NCI-H1092 treated with DMSO at 0.1 percent for 48 hours (cell line): Measurements from ENCODE around the gene FANCI.
"Not testable (repeated sequence)": the region's sequence is repeated elsewhere in the genome, so short reads cannot be mapped to it uniquely, and the experiment has no call there.

Source experiments
- DNase-seq: peaks from one replicate; lab custom pipeline; 2025; lab: John Stamatoyannopoulos, UW

FANCI gene

GRCh38 chr15:89225588-89225987 is 18.2 kb upstream of the FANCI start:
- DNase-seq = no peak

- DNase-seq = no peak
Measured at GRCh38 chr15:89226359-89227221, 17.2 kb upstream of the FANCI start.

GRCh38 chr15:89227425-89227824 is 16.4 kb upstream of the FANCI start:
- no peak for DNase-seq

GRCh38 chr15:89230277-89230676 is 13.5 kb upstream of the FANCI start:
- no peak for DNase-seq

- DNase-seq = no peak
Measured at GRCh38 chr15:89231832-89232231, 11.9 kb upstream of the FANCI start.

- not testable (repeated sequence) for DNase-seq
Measured at GRCh38 chr15:89239883-89240810, 3.6 kb upstream of the FANCI start.

- no peak for DNase-seq
Measured at GRCh38 chr15:89243046-89243690, 611 bp upstream of the FANCI start.

GRCh38 chr15:89244574-89244903 is 760 bp downstream of the FANCI start:
- DNase-seq = no peak

GRCh38 chr15:89247446-89247845 is 3.7 kb downstream of the FANCI start:
- no peak for DNase-seq

GRCh38 chr15:89248584-89248983 is 4.8 kb downstream of the FANCI start:
- DNase-seq = no peak

GRCh38 chr15:89250142-89250541 is 6.4 kb downstream of the FANCI start:
- not testable (repeated sequence) for DNase-seq

- not testable (repeated sequence) for DNase-seq
Measured at GRCh38 chr15:89277281-89277680, 33.5 kb downstream of the FANCI start.

- no peak for DNase-seq
Measured at GRCh38 chr15:89278307-89278706, 34.5 kb downstream of the FANCI start.

GRCh38 chr15:89282631-89283030 is 38.9 kb downstream of the FANCI start:
- no peak for DNase-seq

- no peak for DNase-seq
Measured at GRCh38 chr15:89283201-89283600, 39.4 kb downstream of the FANCI start.

- no peak for DNase-seq
Measured at GRCh38 chr15:89291934-89292438, 48.2 kb downstream of the FANCI start.

- DNase-seq = no peak
Measured at GRCh38 chr15:89293012-89293411, 49.2 kb downstream of the FANCI start.

- no peak for DNase-seq
Measured at GRCh38 chr15:89299896-89300295, 56.1 kb downstream of the FANCI start.

- DNase-seq = no peak
Measured at GRCh38 chr15:89301304-89302089, 57.7 kb downstream of the FANCI start.

- DNase-seq = no peak
Measured at GRCh38 chr15:89303986-89304385, 60.2 kb downstream of the FANCI start.

- no peak for DNase-seq
Measured at GRCh38 chr15:89305395-89305794, 61.6 kb downstream of the FANCI start.
